Stromal cell of bone marrow (primary cell): ENCODE measurements around the gene MRGPRE.
"Not testable (repeated sequence)": the region's sequence is repeated elsewhere in the genome, so short reads cannot be mapped to it uniquely, and the experiment has no call there.

Source experiments
- DNase-seq: peaks from one replicate; pipeline ENCODE4 v3.0.0-alpha.2; 2012; ENCODE audit warnings: low read depth

The MRGPRE gene

GRCh38 chr11:3231851-3232744 lies at the start of gene MRGPRE:
MRGPRE (minus strand) TSS chr11:3232417; CDS start chr11:3228799, 3,618 bp downstream.
- DNase-seq: peak; percentile 7

GRCh38 chr11:3281146-3281545 lies 48.9 kb upstream of the MRGPRE start:
- not testable (repeated sequence) for DNase-seq

GRCh38 chr11:3280662-3281061 lies 48.4 kb upstream of the MRGPRE start:
- DNase-seq: not testable (repeated sequence)

- DNase-seq: not testable (repeated sequence)
These were observed 46.7 kb upstream of the MRGPRE start for GRCh38 chr11:3278922-3279321.

- DNase-seq: not testable (repeated sequence)
These were observed 41.4 kb upstream of the MRGPRE start for GRCh38 chr11:3273629-3274028.

- not testable (repeated sequence) for DNase-seq
These were observed 30.3 kb upstream of the MRGPRE start for GRCh38 chr11:3262548-3262947.

- not testable (repeated sequence) for DNase-seq
These were observed 29.6 kb upstream of the MRGPRE start for GRCh38 chr11:3261831-3262230.

- not testable (repeated sequence) for DNase-seq
These were observed 25.3 kb upstream of the MRGPRE start for GRCh38 chr11:3257509-3257908.

- DNase-seq: not testable (repeated sequence)
These were observed 23.0 kb upstream of the MRGPRE start for GRCh38 chr11:3255241-3255640.

GRCh38 chr11:3254773-3255172 lies 22.6 kb upstream of the MRGPRE start:
- DNase-seq: not testable (repeated sequence)

- DNase-seq: no peak
These were observed 12.9 kb upstream of the MRGPRE start for GRCh38 chr11:3245071-3245470.

GRCh38 chr11:3243880-3244279 lies 11.7 kb upstream of the MRGPRE start:
- no peak for DNase-seq

- DNase-seq: no peak
These were observed 4.9 kb upstream of the MRGPRE start for GRCh38 chr11:3237119-3237518.

GRCh38 chr11:3234846-3235245 lies 2.6 kb upstream of the MRGPRE start:
- DNase-seq: no peak

- DNase-seq: no peak
These were observed 739 bp upstream of the MRGPRE start for GRCh38 chr11:3232956-3233355.

GRCh38 chr11:3231550-3231850 lies 717 bp downstream of the MRGPRE start:
- no peak for DNase-seq

GRCh38 chr11:3230636-3231549 lies 1.3 kb downstream of the MRGPRE start:
- DNase-seq: no peak

GRCh38 chr11:3229673-3230630 lies 2.3 kb downstream of the MRGPRE start:
- DNase-seq: no peak

- DNase-seq: no peak
These were observed 3.8 kb downstream of the MRGPRE start for GRCh38 chr11:3228445-3228829.

- no peak for DNase-seq
These were observed 4.4 kb downstream of the MRGPRE start for GRCh38 chr11:3227568-3228444.
